ENCODE results near the gene SPSB1.

Gene SPSB1

DNA sequence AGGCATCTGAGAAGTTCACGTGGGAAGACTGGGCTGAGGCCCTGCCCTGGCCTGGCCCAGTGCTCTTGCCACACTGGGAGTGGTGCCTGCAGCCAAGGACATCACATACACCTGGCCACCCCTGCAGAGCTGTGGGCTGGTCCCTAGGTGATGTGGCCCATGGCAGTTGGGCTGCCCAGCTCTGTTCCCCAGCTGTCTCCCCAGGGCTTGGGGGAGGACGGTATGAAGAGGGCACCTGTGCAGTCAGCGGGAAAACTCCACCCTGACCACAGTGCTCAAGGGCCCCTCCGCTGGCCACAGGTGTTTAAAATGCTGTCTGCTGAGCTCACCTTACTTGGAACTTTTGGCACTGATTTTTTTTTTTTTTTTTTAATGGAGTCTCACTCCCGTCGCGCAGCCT is 126.2 kb downstream of the SPSB1 start:
- Mint-ChIP-seq H3K27me3 (no peaks in the 10 kb centered on the region), H3K27ac (no peak overlapping the region), H3K4me3 (no peak overlapping the region), H3K9me3 (no peaks in the 10 kb centered on the region), H3K36me3 (no peaks in the 10 kb centered on the region), H3K4me1 (peaks cover 56% of the 10 kb centered on the region)
- peak; percentile 38 for ATAC-seq
